ENCODE measurements around the gene PSTK.

Gene PSTK

GRCh38 chr10:123019941-123020703 is 39.9 kb downstream of the PSTK start:
- no peak for DNase-seq

- DNase-seq: no peak
Observed at GRCh38 chr10:123021517-123021916, 41.3 kb downstream of the PSTK start.

GRCh38 chr10:123024540-123024939 is 44.3 kb downstream of the PSTK start:
- no peak for DNase-seq

- no peak for DNase-seq
Observed at GRCh38 chr10:123026302-123026701, 46.1 kb downstream of the PSTK start.

- DNase-seq: no peak
Observed at GRCh38 chr10:123027861-123028260, 47.7 kb downstream of the PSTK start.

GRCh38 chr10:123031124-123031523 is 50.9 kb downstream of the PSTK start:
- no peak for DNase-seq

- DNase-seq: no peak
Observed at GRCh38 chr10:123034332-123034731, 54.1 kb downstream of the PSTK start.

- no peak for DNase-seq
Observed at GRCh38 chr10:123035467-123036086, 55.4 kb downstream of the PSTK start.

- DNase-seq: no peak
Observed at GRCh38 chr10:123038782-123039631, 58.8 kb downstream of the PSTK start.

- no peak for DNase-seq
Observed at GRCh38 chr10:123039632-123039930, 59.4 kb downstream of the PSTK start.

Data from retina (tissue), 1 donor.